ENCODE results near the gene PRLH.

The PRLH gene, protein sequence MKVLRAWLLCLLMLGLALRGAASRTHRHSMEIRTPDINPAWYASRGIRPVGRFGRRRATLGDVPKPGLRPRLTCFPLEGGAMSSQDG

DNA sequence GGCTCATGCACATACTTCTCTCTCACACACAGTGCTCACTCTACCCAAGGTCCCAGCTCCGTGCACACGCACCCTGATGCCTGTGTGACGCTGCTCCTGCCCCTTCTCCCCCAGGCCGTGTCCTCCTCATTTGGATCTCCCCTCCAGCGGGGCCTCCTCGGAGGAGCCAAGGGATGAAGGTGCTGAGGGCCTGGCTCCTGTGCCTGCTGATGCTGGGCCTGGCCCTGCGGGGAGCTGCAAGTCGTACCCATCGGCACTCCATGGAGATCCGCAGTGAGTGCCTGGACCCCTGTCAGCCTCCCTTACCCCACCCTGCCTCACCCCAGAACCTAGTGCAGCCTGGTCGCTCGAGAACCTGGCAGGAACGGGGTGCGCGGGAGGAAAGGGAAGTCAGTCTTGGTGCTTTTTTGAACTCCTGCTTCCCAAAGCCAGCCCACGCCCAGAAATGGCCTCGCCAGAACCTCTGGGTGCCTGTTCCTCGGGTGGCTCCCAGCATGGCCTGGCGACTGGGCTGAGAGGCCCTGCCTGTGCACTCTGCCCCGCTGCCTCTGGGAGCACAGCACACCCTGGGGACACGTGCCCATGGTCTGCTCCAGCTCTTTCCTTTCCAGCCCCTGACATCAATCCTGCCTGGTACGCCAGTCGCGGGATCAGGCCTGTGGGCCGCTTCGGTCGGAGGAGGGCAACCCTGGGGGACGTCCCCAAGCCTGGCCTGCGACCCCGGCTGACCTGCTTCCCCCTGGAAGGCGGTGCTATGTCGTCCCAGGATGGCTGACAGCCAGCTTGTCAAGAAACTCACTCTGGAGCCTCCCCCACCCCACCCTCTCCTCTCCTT lies at the start of gene PRLH:
Gene PRLH, plus strand, starts transcription at position 174 of the 835 bp plus-strand sequence. Its CDS starts 0 bp downstream, at position 174.
- DNase-seq, result no peak

DNA sequence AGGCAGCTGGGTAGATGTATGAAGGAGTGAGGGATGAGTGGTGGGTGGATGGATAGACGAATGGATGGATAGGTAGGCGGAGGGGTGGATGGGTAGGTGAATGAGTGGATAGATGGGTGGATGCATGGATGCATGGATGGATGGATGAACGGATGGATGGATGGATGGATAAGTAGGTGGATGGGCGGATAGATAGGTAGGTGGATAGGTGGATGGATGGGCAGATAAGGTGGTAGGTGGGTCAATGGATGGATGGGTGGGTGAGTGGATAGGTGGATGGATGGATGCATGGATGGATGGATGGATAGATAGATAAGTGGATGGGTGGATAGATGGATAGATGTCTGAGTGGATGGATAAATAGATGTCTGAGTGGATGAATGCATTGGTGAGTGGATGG lies 49.2 kb upstream of the PRLH start:
- no peak for DNase-seq

DNA sequence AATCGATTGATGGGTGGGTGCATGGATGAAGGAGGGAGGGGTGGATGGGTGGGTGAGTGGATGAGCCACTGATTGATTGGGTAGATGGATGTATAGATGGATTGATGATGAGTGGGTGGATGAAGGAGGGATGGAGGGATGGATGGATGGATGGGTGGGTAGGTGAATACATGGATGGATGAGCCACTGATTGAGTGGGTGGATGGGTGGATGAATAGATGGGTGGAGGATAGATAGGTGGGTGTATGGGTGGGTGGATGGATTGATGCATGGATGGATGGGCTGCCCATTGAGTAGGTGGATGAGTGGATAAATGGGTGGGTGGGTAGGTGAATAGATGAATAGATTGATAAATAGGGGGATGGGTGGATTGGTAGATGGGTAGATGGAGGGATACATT lies 48.4 kb upstream of the PRLH start:
- no peak for DNase-seq

DNA sequence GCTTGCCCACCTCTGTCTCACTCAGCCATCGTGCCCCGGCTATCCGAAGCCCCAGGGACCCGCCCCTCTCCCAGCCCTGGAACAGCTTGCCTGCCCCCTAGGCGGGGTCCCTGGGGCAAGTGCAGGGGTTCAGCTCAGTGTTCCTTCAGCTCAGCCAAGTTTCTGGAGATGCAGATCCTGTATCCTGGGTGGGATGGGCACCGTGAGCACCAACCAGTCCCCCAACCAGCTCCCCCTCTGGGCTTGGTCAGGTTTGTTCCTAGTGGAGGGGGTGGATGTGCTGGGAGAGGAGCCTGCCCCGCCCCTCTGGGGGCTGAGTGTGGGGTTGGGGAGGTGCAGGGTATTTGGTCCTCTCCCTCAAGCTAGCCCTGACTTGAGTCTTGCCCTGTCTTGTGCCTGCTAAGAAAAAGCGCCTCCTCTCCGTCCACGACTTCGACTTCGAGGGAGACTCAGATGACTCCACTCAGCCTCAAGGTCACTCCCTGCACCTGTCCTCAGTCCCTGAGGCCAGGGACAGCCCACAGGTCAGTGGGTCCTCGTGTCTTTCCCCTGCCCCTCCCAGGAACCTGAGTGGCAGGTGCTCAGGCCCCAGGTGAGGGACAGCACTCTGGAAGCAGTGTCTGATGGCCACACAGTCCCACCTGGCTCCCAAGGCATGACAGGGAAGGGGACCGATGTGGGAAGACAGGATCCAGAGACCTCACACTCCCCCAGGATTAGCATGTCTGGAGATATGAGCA lies 46.7 kb upstream of the PRLH start:
- DNase-seq, result no peak

DNA sequence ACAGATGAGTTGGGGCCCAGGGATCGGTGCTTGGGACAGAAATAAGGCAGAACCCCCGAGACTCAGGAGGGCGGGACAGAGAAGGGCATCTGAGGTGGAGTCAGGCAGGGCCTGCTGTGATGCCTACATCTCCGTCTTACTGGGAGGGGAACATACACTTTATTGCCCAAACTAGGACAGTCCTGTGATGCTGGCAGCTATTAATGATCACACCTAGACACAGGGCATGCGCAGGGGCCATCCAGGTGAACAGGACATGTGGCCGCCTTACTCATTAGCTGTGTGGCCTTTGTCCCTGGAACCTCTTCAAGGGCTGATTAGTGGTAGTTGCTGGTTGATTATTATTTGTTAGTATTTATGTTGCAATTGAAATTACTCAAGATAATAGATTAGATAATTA lies 46.1 kb upstream of the PRLH start:
- no peak for DNase-seq

DNA sequence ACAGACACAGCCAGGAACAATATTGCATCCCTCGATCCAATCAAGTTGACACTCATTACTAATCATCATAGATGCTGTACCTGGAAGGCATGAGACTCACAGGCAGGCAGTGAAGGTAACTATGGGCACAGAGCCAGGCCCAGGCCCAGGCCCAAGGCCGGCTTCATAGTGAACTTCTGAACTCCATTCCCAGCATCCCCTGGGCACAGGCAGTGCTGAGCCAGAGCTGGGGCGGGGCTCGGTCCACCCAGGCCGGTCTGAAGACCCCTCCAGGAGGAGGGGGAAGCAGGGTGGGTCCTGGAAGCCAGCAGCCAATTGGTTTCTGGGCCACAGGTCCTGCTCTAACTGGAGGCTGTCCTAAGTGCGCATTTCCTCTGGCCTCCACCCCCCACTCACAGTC lies 41.7 kb upstream of the PRLH start:
- DNase-seq, result no peak

DNA sequence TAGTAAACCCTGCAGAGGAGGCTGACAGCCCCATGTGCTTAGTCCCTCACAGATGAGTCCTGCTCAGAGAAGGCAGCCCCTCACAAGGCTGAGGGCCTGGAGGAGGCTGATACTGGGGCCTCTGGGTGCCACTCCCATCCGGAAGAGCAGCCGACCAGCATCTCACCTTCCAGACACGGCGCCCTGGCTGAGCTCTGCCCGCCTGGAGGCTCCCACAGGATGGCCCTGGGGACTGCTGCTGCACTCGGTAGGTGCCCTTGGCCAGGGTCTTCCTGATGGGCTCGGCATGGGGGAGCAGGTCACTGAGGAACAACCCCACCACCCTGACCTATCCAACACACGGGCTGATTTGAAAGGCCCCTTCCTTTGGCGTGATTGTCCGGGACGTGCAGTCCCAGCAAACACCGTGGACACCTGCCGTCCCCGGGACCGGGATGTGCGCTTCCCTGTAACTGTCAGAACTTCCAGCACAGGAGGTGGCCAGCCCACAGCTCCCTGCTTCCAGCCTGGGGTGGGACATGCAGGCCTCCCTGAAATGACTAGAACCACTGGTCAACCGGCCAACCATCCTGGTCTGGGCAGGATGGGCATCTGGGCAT lies 40.7 kb upstream of the PRLH start:
- no peak for DNase-seq

DNA sequence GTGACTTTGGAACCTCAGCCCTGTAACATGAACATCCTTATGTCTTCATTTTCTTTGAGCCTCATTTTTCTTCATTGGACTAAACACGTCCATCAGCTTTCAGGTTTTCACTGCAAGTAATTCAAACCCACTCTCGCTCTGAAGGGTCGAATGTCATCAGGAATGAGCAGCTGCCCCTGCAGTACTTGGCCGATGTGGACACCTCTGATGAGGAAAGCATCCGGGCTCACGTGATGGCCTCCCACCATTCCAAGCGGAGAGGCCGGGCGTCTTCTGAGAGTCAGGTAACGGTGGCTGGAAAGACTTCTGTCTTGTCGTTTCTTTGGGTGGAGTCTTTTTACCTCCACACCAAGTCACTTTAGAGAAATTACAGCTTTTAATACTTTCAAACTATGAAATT lies 39.1 kb upstream of the PRLH start:
- DNase-seq, result no peak

DNA sequence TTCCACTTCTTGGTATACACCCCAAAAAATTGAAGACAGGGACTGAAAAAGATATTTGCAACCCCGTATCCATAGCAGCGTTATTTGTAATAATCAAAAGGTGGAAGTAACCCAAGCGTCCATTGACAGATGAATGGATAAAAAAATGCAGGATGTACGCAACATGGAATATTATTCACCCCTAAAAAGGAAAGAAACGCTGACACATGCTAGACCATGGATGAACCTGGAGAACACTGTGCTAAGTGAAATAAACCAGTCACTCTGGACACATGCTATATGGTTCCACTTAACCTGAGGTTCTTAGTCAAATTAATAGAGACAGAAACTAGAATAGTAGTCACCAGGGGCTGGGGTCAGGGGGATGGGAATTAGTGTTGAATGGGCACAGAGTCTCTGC lies 38.6 kb upstream of the PRLH start:
- DNase-seq, result no peak

DNA sequence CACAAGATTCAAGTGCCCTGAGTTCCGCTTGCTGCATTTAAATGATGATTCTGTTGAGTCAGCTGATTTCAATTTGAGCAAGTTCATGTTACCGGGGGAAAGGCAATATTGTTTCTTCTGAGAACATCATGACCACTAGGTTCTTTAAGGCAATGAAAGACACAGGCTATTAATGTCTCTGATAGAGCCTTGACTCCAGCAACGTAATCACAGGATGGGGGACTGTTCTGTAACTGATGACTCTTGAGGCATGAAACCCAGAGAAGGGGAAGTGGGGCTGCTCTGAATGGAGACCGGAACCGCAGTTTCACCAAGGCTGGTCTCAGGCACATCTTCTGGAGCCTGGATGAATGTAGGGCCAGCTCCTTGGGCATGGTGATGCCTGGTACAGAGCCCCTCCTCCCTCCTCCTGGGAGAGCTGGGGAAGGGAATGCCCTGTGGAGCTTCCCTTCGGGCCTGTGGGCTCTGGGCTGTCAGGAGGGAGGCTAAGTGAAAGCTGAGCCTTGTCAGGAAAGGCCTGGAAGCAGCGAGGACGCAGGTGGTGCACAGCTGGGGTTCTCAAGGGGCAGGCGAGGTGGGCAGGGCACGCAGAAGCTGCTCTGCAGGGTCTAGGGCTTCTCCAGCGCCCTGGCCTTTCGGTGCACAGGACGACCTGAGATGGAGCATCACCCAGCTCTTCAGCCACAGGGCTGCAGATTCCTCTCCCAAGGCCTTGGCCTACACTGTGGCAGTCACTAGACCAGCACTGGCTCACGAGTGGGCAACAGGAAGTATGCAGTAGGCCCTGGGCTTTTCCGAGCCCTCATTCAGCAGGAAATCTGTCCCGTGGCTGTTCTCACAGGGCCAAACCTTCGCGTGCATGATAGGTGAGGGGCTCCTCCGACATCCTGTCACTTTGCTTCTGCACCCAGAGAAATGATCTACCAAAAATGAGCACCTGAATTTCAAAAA lies 36.6 kb upstream of the PRLH start:
- no peak for DNase-seq

DNA sequence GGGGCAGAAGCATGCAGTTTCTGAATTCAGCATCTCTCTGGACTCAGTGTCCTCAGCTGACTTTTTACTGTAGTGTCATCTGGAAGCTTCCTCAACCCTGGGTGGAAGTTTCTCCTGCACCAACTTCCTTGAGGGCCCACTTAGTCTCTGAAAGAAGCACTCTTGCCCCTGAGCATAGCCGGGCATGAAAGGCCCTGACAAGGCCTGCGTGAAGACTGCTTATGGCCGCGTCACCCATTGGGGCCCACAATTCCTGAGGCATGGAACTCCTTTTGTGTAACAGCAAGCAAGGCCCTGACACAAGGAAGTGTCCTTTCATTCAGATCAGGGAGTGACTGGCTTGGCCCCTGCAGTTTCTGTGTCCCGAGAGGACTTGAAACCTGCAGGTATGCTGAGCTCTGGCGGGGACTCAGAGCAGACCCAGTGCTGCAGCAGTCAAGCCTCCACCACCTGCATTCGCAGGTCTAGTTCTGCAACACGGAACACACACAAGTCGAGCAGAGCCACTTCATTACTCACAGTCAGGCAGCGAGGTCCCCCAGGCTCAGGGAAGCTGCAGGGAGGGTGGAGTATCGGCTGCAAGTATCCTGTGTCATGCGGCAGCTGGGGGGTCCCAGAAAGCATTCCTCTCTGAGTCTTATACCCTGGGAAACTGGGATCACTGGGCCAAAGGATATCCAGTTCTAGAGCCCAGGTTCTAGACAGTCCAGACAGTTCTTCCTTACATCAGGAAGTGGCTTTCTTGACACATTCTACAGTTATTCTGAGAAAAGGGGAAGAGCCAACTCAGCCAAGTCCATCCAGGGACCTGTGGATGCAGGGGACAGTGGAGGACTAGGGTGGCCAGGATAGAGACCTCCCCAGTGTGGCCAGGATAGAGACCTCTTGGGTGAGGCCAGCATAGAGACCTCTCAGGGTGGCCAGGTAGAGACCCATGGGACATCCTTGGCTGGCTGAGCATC lies 35.6 kb upstream of the PRLH start:
- no peak for DNase-seq

DNA sequence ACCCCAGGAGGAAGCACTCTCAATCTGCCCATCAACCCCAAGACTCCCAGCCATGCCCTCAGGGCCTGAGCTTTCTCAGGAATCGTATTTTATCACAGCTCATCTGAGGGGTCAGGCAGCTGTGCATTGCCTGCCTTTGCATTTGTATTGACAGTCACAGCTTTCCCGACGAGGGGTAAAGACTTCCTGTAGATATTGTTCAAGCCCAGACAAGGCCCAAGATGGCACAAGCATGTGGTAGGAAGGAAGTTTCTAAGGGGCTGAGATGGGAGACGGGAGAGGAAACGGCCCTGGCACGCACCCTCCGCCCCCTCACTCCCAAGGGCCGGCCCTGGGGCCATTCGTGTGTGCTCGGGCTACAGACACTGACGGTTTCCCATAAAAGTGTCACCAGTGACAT lies 34.2 kb upstream of the PRLH start:
- no peak for DNase-seq

DNA sequence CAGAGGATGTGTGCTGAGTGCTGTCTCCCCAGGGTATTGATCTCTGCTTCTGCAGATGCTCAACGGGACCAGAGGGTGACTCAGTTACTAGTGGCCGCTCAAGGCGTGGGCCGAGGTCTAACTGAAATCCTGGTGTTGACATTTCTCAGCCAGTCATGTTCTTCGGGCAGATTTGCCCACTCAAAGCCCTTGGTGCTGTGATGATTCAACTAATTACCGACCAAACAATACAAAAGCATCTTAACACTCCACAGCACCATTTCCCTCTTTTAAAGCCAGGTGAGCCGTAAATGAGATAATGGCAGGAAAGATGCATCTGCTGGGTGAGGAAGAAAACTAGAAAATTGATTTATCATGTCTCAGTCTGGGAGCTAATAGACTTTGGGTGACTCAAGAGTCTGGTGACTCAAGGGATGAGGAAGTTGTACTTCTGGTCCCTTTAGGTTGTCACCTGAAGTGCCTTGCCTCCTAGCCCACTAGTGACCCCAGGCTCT lies 32.7 kb upstream of the PRLH start:
- DNase-seq, result no peak

DNA sequence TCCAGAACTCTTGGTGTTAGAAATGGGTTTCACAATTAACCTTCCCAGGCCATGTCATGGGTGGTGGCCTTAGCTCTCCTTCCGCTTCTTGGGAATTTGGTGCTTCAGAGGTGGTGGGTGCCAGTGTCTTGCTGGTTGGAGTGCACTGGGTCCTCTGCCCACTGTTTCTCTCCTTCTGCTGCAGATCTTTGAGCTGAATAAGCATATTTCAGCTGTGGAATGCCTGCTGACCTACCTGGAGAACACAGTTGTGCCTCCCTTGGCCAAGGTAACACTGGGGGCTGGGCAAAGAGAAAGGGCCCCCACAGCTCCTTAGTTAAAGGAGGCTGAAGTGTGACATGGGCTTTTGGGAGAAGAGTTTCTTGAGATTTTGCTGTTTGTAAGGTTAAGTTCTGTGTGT lies 32.0 kb upstream of the PRLH start:
- DNase-seq, result no peak

DNA sequence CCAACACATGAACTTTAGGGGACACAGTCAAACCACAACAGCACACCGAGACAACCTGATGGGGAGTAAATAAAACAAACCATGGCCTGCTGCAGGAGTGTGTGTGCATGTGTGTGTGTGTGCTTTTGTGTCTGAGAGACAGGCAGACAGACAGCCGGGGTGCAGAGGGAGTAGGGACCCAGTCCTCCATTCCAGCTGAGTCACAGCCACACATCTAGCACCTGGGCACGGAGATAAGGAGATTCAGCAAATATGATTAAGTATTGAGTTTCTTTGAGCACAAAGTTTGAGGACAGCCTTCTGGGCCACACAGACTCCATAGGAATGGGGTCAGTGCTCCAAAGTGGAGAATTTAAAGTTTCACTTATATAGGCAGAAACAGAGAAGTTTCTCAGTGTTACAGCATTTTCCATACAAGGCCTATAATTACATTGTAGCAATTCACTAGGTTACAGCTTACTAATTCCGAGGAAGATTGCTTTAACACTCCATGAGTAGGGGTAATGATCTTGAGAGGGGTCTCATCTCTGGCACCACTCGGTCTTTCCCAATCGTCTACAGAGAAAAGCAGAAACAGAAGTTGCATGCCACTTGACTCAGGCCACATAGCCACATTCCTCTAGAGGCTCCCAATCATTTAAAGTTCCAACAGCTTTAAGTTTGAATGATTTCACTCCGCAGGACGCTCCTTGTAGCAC lies 30.8 kb upstream of the PRLH start:
- DNase-seq, result no peak

DNA sequence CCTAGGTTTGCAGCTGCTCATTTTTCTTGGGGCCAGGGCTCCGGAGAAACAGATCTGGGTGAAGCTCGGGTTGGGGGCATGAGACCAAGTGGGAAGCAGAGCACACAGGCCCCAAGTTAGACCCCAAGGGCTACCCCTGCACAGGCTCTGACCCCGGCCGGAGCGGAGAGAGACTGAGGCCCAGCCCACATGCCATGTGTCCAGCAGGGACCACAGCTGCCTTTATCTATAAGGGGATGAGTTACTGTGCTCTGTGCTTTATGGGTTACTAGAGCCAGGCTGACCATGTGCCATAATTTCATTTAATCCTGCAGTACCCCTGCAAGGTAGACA lies 30.3 kb upstream of the PRLH start:
- no peak for DNase-seq

DNA sequence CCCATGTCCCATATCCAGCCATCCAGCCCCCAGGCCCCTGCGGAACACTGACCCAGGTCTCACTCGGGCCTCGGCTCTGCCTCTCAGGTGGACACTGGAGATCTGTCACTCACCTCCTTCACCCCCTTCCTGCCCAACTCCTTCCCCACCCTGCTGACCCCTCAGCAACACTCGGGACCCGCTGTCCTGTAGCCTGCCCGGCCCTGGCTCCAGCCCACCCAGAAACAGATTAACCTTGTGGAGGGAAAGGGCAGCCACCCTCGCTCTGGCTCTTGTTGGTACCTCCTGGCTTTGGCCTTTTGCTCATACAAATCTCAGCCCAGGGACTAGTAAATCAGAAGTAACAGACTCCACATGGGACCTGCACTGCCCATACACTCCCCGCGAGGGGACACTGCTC lies 29.8 kb upstream of the PRLH start:
- no peak for DNase-seq

DNA sequence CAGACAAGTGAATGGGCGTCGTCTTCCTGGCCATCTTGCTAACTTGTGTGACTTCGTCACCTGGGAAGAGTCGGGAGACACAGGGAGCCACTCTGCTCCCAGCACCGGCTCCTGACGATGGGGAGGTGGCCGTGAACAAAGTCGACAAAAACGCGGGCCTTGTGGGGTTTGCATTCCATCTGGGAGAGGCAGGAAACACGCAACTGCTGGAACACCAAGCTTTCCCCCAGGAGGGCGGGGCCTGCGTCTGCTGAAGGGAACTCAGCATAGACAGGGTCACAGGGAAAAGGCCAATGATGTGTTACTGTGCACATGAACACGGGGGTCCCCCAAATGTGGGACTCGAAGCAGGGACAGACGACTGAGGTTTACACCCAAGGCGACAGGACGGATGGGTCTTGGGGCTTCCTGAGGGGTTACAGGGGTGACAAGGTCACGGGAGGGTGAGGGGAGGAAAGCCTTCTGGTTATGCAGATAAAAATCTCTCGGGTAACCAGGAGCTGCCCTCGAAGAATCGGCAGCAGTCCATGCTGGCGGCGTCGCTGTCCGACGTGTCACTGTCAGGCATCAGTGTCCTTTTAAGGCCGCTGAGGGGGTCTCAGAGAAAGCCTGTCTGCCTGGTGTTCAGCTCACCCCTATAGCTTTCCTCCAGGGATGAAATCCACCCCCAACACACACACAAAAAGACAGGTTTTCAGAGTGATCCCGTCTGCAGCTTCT lies 28.2 kb upstream of the PRLH start:
- DNase-seq, result no peak

DNA sequence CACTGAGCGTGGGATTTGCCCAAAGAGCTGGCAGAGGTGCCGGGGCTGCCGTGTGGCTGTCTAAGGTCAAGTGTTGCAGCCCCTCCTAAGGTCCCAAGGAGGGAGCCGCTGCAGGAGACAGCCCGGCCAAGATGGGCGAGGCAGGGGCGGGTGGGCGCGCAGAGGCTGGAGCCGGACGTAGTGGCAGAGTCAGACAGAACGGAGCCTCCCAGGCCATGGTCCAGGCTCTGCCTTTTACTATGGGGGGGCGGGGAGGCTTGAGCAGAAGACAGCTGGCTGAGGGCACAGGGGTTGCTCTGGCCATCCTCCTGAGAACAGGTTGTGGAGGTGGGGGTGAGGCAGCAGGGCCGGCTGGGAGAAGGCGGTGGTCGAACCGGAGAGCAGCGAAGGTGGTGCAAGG lies 27.5 kb upstream of the PRLH start:
- no peak for DNase-seq

DNA sequence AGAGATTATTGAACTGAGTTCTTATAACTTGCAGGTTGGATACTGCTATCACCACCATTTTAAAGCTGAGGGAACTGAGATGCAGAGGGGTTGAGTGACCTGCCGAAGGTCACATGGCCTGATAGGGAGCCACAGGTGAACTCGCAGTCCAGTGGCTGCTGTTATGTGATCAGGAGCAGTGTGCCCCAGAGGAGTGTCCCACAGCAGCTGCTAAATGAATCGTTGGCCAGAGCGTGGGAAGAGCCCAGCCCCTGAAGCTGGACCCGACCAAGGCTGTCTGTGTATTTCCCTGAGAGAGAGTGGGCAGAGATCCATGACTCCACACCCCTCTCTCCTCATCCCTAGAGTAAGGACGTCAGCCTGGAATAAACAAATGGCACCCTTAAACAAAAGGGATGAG lies 26.7 kb upstream of the PRLH start:
- DNase-seq, result no peak

Data from activated CD4-positive, CD25-positive, alpha-beta regulatory T cell (primary cell).